ENCODE results near the gene SLX9.
"Not testable (repeated sequence)": the region's sequence is repeated elsewhere in the genome, so short reads cannot be mapped to it uniquely, and the experiment has no call there.

The SLX9 gene

DNA sequence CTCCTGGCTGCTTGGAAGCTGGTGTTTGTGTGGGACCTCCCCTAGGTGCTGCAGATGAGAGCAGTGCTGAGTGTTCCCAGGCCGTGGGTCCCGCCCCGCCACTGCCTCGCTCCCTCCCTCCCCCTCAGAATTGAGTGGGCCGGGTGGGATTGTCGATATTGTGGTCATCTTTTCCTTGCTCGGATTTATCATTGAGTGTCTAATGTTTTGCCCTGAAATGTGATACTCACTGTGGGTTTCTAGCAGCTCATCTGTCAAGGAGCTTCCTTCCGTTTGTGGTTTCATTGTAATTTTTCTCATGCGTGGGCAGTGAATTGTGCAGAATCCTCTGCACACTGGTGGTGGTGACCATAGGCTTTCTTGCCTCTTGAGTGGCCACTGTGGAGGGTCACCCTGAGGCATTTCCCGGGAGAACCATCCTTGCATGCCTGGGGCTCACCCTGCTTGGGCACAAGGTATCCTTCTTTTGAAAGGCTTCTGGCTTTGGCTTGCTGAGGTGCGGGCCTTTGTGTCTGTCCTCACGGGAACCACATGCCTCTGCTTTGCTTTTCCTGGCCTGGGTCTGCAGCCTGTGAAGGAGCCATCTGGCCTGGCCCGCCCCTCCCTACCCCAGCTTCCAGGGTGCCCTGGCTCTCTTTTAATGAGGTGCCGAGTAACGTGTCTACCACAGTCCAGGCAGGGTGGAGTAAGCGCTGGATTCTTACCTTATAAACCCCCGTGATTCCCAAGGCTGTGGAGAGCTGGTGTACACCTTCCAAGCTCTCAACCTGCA is 25.6 kb downstream of the SLX9 start:
- DNase-seq: peak; percentile 21

DNA sequence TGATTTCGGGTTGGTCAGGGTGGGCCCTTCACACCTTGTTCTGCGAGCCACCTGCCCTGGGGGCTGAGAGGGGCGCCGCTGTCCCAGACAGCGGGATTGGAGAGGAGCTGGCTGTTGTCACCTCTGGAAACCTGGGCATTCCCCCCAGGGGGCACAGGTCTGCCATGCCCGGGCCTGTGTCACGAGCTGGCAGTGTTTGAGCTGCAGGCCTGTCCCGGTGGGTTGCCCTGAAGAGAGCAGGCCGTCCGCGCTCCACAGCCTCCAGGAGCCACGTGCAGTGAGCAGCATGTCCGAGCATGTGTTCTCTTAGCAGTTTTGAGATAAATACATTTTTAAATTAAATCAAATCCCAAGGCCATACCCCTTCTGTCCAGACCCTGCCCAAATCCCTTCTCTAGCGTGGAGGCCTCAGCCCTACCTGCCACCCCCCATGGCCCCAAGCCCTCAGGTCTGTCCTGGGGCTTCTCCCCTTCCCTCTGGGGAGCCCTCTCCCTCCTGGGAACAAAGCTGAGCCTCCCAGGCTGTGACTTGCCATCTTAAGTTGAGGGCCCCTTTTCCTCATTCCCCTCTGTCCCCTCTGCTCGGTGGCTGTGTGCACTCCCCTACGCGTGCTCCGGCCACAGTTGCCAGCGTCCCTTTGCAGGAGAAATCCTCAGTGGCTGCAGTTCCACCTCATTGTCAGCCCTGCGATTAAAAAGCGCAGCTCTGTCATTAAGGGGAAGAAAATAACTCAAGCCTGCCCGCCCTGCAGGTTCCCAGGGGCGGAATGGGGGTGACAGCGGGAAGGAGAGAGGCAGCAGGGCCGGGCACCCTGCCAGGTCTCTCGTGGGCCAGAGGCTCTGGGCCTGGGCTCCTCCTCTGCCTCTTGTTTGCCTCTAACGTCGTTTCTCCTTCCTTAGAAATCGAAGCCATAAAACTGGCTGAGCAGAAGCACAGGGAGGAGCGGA is 26.6 kb downstream of the SLX9 start:
- peak; percentile 45 for DNase-seq

DNA sequence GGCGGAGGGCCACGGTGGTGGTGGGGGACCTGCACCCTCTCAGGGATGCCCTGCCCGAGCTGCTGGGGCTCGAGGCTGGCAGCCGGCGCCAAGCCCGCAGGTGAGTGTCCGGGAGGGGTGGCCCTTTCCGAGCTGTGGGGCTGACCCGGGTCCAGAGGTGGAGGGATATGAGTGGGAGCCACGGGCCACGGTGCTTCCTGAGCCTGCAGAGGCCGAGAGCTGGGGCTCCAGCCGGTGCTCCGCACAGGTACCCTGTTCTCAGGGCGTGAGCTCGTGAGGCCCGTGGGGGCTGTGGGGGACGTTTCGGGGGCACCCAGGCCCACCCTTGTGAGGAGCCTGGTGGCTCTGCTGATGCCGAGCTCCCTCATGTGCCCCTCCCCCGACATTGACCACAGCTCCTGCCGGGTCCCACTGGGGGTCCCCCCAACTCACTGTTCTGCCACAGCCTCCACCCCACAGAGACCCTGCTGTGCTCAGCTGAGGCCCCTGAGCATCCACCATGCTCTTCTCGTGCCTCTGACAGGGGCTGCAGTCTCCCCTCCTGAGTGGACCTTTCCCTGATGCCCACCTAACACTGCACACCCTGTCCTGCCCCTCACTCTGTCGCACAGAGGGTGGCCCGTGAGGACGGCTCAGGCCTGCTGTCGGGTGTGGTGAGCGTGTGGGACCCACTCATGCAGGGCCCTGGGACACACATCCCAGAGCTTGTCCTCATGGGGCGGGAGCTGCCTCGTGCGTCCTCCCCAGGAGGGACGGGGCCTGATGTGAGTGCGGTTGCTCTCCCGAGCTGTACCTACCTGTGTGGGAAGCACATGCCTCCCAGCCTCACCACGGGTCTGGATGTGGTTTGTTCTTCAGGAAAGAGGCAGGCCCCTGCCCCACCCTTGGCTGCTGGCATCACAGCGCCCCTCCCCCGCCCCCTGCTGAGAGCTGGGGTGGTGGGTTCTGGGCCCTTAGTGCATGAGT is 27.5 kb downstream of the SLX9 start:
- no peak for DNase-seq

DNA sequence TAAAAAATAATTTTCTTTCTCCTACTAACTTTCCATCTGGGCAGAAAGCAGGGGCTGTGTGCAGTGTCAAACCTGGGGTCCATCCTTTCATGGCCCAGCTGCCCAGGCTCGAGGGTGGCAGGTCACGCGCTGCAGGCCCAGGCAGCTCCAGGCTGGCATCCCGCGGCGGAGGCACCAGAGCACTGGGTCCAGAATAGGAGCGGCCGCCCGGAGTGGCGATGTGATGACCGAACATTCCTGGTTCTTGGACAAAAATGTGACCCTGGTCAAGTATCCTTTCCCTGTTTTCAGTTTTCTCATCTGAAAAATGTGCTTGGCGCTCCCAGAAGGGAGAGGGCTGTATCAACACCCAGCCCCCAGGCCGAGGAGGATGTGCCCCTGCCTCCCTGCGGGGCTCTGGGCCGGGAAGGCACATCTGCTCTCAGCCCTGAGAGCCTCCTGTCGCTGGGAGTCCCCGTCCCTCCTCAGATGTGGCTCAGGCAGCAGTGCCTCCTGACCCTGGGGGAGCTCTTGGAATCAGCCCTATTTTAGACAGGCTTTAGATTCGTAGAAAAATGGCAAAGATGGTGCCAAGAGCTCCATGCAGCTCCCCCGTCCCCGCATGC is 29.3 kb downstream of the SLX9 start:
- no peak for DNase-seq

DNA sequence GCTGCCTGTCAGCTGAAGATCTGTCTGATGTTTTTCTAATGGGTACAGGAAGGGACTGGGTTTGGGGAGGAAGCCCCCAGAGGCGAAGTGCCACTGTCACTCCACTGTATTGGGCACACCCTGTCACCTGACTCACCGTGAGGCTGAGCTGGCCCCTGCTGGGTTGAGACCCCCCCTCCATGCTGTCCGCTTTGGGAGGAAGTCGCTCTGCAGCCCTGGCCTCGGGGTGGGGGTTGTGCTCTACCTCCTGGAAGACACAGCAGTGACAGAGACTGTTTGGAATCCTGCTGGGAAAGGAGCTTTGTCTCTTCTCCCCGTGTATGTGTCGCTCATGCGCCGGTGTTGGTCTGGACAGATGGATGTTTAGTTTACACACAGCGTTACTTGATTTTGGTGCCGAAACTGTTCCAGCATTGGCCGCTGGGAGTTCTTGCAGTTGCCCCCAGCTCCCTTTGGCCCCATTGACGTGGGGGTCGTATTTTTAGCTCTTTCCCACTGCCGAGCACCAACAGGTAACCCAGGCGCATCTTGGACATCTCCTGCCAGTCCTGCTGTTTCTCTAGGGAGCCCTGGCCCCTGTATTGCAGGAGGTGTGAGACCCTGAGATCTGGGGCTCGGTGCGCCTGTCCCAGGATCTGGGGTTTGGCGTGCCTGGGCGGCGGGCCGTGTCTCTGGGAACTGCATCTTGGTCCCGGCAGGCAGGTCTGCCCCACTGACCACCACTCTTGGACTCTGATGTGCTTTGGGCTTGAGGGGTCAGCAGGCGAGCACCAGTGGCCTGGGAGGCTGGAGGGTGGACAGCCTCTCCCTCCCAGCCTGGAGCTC is 30.3 kb downstream of the SLX9 start:
- DNase-seq: no peak

DNA sequence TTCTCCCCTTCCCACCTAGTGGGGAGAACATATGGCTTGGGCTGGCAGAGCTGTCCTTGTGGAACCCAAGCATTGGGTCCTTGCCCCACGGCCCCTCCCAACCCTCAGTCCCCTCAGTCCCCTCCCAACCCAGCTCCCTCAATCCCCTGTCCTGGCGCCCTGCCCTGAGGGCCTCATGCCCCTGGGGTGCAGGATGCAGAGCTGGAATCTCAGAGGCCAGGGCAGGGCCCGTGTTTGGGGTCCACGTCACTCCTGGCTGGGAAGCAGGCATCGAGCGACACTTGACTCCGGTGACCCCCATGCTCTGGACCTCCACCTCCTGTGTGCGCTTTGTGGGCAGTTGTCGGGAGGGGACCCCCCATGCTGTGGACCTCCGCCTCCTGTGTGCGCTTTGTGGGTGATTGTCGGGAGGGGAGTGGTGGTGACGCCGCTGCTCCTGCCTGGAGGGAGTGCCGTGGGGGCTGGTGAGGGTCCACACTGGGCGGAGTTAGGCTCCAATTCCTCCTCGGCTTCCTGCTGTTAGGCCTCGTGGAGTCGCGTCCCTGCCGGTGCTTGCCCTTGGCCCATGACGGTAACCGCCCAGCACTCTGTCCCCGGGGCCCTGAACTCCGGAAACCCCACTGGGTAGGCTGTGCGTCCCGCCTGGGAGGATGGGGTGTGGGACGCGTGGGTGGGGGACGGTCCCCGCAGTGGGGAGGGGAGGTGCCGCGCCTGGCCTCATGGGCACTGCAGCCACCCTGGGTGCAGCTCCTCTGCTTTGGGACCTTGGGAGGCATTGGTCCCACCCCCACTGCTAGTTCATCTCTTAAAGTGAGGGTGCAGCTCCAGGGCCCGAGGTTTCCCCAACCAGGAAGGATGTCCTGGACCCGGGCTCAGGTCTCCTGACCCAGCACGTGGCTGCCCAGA is 31.2 kb downstream of the SLX9 start:
- DNase-seq: no peak

DNA sequence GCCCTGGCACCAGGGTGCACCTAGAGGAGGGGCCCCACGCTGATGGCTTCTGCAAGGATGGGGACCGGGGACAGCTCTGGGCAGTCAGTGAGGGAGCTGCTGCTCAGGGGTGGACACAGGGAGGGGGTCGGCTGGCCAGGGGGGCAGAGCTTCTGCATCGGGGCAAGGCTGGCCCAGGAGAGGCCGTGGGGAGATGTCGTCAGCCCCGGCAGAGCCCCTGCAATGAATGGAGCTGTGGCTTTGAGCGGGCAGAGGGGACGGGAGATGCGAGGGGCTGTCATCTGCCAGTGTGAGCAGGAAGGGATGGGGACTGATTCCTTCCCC is 31.8 kb downstream of the SLX9 start:
- DNase-seq: no peak

DNA sequence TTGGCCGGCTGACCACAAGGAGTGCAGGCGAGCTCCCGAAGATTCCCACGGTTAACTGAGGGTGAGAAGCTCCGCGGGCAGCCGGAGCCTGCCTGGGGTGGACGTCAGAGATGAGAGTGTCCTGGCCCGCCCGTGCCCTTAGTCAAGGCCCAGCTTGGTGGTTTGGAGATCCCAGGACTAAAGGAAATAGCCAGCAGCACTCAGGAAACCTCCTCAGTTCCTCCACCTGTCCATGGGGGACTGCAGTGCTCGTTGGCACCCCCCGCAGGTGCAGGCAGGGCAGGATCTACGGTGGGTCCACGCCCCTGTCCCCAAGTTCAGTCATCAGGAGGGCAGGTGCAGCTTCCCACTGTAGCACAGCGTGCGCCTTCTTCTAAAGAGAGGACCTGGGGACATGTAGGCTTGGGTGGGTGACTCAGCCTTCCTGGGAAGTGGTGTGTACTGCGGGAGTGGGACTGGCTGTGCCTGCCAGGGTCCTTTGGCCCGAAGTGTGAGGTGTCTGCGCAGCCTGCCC is 32.5 kb downstream of the SLX9 start:
- DNase-seq: no peak

DNA sequence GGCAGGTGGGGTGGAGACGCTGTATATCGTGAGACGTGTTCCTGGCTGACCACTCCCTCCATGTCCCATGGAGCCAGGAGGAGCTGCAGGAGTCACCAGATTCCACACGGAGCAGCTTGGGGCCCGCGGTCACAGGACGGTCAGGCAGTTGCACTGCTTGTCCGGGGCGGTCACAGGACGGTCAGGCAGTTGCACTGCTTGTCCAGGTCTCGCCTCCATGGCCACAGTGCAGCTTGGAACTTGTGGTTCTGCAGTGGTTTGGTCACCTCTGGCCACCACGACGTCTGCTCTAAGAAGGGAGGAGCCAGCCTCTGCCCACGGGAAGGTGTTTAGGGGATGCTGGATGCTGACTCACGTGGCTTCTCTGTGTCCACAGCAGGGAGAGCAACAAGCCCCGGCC is 33.0 kb downstream of the SLX9 start:
- DNase-seq: no peak

DNA sequence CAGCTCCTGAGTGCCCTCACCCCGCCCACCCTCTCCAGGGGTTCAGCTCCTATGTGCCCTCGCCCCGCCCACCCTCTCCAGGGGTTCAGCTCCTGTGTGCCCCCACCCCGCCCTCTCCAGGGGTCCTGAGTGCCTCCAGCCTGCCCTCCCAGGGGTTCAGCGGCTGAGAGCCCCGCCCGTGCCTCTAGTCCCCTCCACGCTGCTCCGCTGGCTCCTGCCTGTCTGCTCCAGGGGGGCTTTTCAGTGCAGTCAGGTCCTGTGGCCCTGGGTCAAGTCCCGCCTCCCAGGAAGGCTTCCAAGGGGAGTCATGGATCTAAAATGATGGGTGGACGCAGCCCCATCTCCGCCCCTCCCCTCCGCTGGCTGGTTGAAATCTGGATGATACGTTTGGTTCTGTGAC is 33.8 kb downstream of the SLX9 start:
- DNase-seq: peak; percentile 51

DNA sequence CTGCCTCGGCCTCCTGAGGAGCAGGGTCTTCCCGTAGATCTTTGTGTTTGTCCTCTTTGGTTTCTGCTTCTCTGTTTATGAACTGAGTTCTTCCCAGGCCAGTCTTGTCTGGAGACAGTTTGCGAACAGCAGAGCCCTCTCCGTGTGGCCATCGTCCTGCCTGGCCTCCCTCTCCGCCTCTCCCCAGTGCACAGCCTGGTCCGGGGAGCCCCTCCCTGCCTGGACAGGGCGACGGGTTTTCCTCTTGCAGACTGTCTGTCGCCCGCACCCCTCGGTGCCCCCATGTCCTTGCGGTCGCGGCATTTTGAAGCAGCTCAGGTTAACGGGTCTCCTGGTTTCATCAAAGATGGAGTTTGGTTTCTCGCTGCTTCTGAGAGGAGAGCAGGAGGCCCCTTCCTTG is 34.8 kb downstream of the SLX9 start:
- DNase-seq: no peak

DNA sequence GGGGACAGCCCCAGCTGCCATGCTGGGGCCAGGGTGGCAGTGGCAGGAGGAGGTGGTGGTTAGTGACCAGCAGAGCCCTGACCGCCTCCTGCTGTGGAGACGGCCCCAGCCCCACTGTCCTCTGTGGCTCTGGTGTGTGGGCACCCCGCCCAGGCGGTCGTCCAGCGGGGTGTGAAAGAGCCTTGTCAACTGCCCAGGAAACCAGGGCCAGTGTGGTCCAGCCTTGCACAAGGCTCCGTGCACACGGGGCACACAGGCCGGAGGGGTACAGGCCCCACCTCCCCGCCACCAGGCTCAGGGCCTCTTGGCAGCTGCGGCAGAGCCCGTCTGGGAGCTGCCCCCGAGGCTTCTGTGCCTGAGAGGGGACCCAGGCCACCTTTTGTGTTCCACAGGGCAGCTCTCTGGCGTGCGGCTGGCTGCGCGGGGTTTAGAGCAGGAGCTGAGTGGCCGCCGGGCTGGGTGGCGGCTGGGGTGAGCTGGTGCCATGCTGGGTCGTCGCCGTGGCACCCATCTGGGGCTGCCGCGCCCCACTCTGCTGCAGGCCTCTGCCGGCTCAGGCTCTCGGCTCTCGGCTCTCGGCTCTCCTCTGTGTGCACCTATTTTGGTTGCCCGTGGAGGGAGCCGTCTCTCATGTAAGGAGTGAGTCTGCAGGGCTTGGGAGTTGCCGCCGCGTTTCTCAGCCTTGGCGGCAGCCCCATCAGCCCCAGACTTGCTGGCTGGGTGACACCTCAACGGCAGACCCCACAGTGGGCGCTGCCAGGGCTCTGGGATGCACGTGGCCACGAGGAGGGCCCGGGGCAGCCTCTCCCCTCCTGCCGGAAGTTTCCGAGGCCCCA is 36.1 kb downstream of the SLX9 start:
- DNase-seq: no peak

DNA sequence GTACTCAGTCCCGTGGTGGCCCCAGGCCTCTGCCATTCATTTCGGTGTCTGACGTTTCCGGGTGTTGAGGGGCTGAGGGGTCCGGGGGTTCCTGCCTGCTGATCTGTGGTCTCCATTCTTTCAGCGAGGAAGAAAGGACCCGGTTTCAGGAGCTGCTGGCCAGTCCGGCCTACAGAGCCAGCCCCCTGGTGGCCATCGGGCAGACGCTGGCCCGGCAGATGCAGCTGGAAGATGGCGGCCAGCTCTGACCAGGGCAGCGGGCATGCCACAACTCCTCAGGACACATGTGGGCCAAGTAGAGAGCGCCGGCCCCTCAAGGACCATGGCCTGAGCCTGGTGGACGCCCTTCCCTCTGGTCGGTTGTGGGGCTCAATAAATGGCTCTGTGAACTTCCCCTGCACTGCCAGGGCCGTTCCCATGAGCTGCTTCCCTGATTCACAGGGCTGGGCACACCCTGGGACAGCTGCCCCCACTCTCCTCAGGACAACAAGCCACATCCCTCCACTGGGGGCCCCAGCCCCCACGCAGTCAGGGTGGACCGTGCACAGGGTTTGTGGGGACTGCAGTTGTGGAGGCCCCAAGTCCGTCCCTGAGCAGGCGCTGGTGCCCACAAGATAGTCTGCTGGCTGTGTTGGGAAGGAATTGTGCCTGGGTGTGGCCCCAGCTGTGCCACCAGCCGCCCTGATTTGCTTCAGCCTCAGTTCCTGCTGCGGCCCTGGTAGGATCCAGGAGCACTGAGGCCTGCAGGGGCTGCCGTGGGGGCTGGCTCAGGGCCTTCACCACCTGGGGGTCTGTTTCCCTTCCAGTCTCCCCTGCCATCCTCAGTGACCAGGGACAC is 36.9 kb downstream of the SLX9 start:
- DNase-seq: not testable (repeated sequence)

DNA sequence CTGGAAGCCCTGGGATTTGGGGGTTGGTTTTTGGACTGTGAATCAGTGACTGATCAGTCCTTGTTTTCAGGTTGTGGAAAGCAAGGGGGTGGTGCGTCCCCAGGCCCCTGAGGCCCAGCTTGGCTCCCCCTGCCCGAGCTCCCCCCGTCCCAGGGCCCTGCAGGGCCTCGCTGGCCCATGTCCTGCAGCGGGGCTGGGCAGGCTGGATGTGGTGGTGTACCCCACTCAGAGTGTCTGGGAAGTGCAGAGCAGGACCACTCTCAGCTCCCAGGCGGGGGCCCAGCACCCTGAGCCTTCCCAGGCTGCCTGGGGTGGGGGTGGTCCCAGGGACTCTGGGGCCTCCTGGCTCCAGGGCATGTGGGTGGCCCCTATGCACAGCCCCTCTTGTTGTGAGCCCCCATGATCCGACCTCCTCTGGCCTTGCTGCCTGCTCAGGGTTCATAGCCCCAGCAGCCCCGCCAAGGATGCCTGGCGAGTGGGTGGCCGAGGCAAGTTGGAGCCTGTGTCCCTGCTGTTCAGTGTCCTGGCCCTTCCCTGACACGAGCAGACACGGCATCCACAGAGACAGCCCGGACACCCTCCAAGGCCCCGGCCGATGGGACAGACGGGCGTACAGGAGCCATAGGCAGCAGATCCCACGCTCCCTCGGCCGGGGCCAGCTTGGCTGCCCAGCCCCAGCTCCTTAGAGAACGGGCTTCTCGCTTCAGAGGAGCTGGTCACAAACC is 37.9 kb downstream of the SLX9 start:
- DNase-seq: no peak

DNA sequence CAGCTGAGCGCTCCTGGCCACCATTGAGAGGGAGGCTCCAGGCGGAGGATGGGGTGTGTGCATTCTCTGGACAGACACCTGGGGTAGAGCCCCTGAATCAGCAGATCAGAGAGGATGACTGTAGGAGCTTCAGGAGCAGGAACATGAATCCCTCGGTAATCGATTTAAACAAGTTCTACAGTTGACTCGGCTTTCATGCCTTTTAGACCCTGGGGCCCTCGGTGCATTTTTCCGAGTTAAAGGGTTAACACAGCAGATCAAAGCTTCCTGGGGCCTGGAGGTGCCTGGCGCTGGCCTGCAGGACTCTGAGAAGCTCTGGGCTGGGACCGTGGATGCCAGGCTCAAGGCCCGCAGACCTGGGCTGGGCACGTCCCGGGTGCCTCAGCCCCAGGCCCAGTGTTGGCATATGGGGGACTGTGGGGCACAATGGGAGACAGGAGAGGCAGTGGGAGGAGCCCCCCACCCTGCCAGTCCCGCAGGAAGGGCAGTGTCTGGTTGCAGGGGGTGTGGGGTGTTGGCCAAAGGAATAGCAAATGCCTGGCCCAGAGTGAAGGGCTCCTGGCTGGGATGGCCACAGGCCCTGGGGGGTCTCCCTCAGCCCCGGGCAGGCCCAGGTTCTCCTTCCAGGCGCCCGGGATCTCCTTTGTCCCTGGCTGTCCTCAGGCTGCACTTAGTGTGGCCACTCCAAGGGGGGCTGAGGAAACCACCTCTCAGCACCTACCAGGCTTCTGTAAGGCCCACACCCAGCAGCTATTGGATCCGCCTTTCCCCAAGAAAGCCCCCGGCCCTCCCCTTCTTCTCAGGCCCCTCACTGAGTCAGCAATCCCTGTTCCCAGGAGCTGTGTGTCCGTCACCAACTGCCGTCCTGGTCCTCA is 40.1 kb downstream of the SLX9 start:
- no peak for DNase-seq

Measured in NCI-H69 (cell line).